K562 (cell line): Measurements from ENCODE around the gene VEZF1. TPM values are rescaled to one million over a fixed set of nuclear protein-coding genes. Genes with fewer than 3 reads are reported as not detected.

Experiments used
- BACH1 ChIP-seq: fragments of 200-800 bp; sonication (Bioruptor generic); IDR thresholded peaks from 2 replicates; pipeline ENCODE4 v1.6.1; 2016; ENCODE audit warnings: missing genetic modification characterization, missing compliant biosample characterization
- E2F4 ChIP-seq: sonication (generic); formaldehyde crosslinking; IDR thresholded peaks from 2 replicates; pipeline ENCODE4 v1.8.0; 2022; ENCODE audit warnings: mild to moderate bottlenecking, low read depth, missing genetic modification reagents
- E2F5 ChIP-seq: sonication (generic); formaldehyde crosslinking; IDR thresholded peaks from 2 replicates; pipeline ENCODE4 v1.8.0; 2022; ENCODE audit warnings: mild to moderate bottlenecking, missing genetic modification reagents
- ETV1 ChIP-seq: fragments of 450-650 bp; conservative IDR thresholded peaks from 2 replicates; pipeline ENCODE4 v1.6.1; 2016; ENCODE audit warnings: missing genetic modification characterization, control low read depth, low read depth, missing compliant biosample characterization
- HDAC1 ChIP-seq, 2 experiments: fragments of 450-650 bp; IDR thresholded peaks; 2 replicates each; pipeline ENCODE4 v1.6.1; 2016 to 2017; ENCODE audit warnings: inconsistent platforms in 1 of 2, mild to moderate bottlenecking in 1 of 2, moderate library complexity in 1 of 2
- HNRNPLL ChIP-seq: fragments of 200-400 bp; formaldehyde crosslinking; IDR thresholded peaks from 2 replicates; pipeline ENCODE4 v1.6.1; 2017; ENCODE audit warnings: low read length, low read depth, mild to moderate bottlenecking; ENCODE audit not compliant: poor library complexity, severe bottlenecking
- MLX ChIP-seq, 2 experiments: fragments of 450-650 bp in 1 of 2; sonication (generic) in 1 of 2; formaldehyde crosslinking; conservative IDR thresholded peaks; 2 replicates each; pipeline versions ENCODE4 v1.4.0 to v1.8.1; 2020 to 2022; ENCODE audit warnings: mild to moderate bottlenecking in 1 of 2, missing genetic modification reagents in 1 of 2
- MTF1 ChIP-seq: fragments of 250-450 bp; sonication (Bioruptor Pico); IDR thresholded peaks from 2 replicates; pipeline ENCODE4 v1.9.0; 2021; ENCODE audit warnings: moderate library complexity, mild to moderate bottlenecking, inconsistent platforms, borderline replicate concordance
- NCOA1 ChIP-seq: fragments of 450-650 bp; IDR thresholded peaks from 2 replicates; pipeline ENCODE4 v1.6.1; 2016; ENCODE audit warnings: low read depth
- RBM22 ChIP-seq: fragments of 200-400 bp; formaldehyde crosslinking; IDR thresholded peaks from 2 replicates; pipeline ENCODE4 v1.6.1; 2018; ENCODE audit warnings: low read length, low read depth; ENCODE audit not compliant: poor library complexity, severe bottlenecking
- SMARCB1 ChIP-seq: IDR thresholded peaks from 2 replicates; pipeline ENCODE4 v1.6.1; 2011; ENCODE audit warnings: improper control_type of control experiment, low read depth; ENCODE audit not compliant: insufficient read length
- TEAD4 ChIP-seq, 2 experiments: sonication (generic) in 1 of 2; formaldehyde crosslinking in 1 of 2; IDR thresholded peaks; 2 replicates each; pipeline versions ENCODE4 v1.6.1 to v1.8.0; 2012 to 2022; ENCODE audit warnings: borderline replicate concordance in 1 of 2, inconsistent platforms in 1 of 2, low read length in 1 of 2, mild to moderate bottlenecking in 1 of 2, missing genetic modification reagents in 1 of 2
- TRIM28 ChIP-seq: fragments of 450-650 bp; IDR thresholded peaks from 2 replicates; pipeline ENCODE4 v1.6.1; 2017
- ZNF146 ChIP-seq: IDR thresholded peaks from one replicate; pipeline ENCODE4 v1.6.1; 2018; ENCODE audit warnings: missing compliant biosample characterization; ENCODE audit not compliant: unreplicated experiment
- ZNF197 ChIP-seq: fragments of 200-800 bp; sonication (Bioruptor generic); IDR thresholded peaks from 2 replicates; pipeline ENCODE4 v1.6.1; 2016; ENCODE audit warnings: low read depth, missing genetic modification characterization, missing compliant biosample characterization
- ZNF224 ChIP-seq: sonication (generic); formaldehyde crosslinking; IDR thresholded peaks from 2 replicates; pipeline ENCODE4 v1.8.0; 2022; ENCODE audit warnings: mild to moderate bottlenecking, missing genetic modification reagents
- ZNF263 ChIP-seq: sonication (generic); formaldehyde crosslinking; IDR thresholded peaks from 2 replicates; pipeline ENCODE4 v1.8.0; 2022; ENCODE audit warnings: mild to moderate bottlenecking, missing genetic modification reagents, borderline replicate concordance
- ZNF277 ChIP-seq: fragments of 250-450 bp; sonication (Bioruptor Pico); IDR thresholded peaks from 2 replicates; pipeline ENCODE4 v1.8.0; 2022; ENCODE audit warnings: inconsistent platforms, mild to moderate bottlenecking, moderate library complexity, borderline replicate concordance
- ZNF280B ChIP-seq: fragments of 250-450 bp; sonication (Bioruptor Pico); IDR thresholded peaks from 2 replicates; pipeline ENCODE4 v1.5.1; 2021; ENCODE audit warnings: mild to moderate bottlenecking
- ZNF589 ChIP-seq: fragments of 200-800 bp; sonication (Bioruptor generic); IDR thresholded peaks from 2 replicates; pipeline ENCODE4 v1.6.1; 2016; ENCODE audit warnings: low read depth, missing genetic modification characterization, missing compliant biosample characterization
- ZNF75A ChIP-seq: fragments of 450-650 bp; formaldehyde crosslinking; IDR thresholded peaks from 2 replicates; pipeline ENCODE4 v1.4.0; 2020; ENCODE audit warnings: mild to moderate bottlenecking
- polyA plus RNA-seq, 8 experiments: library from polyadenylated mRNA; depleted of rRNA in 4 of 8; stranded (reverse) in 5 of 8; unstranded in 3 of 8; fragments of >200 nt; fragmentation: Nextera tagmentation in 2 of 8; fragmentation: Illumina TruSeq in 1 of 8; extraction: Ambion mirVana in 2 of 8; extraction: Trizol in 1 of 8; gene quantifications; 2 replicates each; pipeline versions ENCODE4 v1.2.1 to v1.2.3, GENCODE V29; 2011 to 2014; ENCODE audit warnings: inconsistent platforms in 1 of 8, missing spikeins in 1 of 8
- total RNA-seq, 7 experiments: library from RNA; depleted of rRNA in 6 of 7; stranded (reverse); fragments of >200 nt in 6 of 7; fragmentation: Illumina TruSeq in 2 of 7; extraction: Trizol in 2 of 7; gene quantifications; 2 replicates each; pipeline versions ENCODE4 v1.2.1 to v1.2.3, GENCODE V29; 2011 to 2021; ENCODE audit warnings: low replicate concordance in 1 of 7

The VEZF1 gene
- total and polyA plus RNA-seq, 9 of the 15 experiments (the other 6 are each of a cell fraction or from before 2014, with no cell fraction given) = 9.5 to 33.4 (median 22.1) TPM

GRCh38 chr17:58006560-58006923, 18.5 kb upstream of the VEZF1 start (continued):
- TF ChIP-seq ZNF146 = no peak
- TF ChIP-seq TRIM28 = no peak
- no peak for TF ChIP-seq TEAD4 (IDR thresholded peaks at IDR 0.05; ENCODE audit: low read length)
- TF ChIP-seq TEAD4 (CRISPR knock-in tag; IDR thresholded peaks at IDR 0.05; ENCODE audit: borderline replicate concordance) = no peak
- no peak for TF ChIP-seq ZNF589 (CRISPR knock-in tag)
- no peak for TF ChIP-seq ZNF197
- TF ChIP-seq HNRNPLL = no peak
- TF ChIP-seq ZNF75A (CRISPR knock-in tag) = no peak
- no peak for TF ChIP-seq E2F4
- no peak for TF ChIP-seq BACH1 (tag)
- TF ChIP-seq NCOA1 = no peak
- no peak for TF ChIP-seq SMARCB1
- TF ChIP-seq ZNF280B (CRISPR knock-in tag) = no peak
- no peak for TF ChIP-seq ETV1
- TF ChIP-seq ZNF224 = no peak
- no peak for TF ChIP-seq RBM22
- no peak for TF ChIP-seq ZNF263 (CRISPR knock-in tag)
- TF ChIP-seq ZNF277 (CRISPR knock-in tag) = no peak
- no peak for TF ChIP-seq E2F5
- TF ChIP-seq MTF1 (CRISPR knock-in tag) = no peak
- peak in 1 of 2 experiments; percentile 58; a peak in 1 of 4 replicates for TF ChIP-seq HDAC1 (IDR thresholded peaks at IDR 0.05)
- TF ChIP-seq MLX (CRISPR knock-in tag; conservative IDR thresholded peaks at IDR 0.05) = no peak
